B cell (primary cell): ENCODE measurements around the gene THBD.

Experiments
- CTCF ChIP-seq: fragments of 200-600 bp; IDR thresholded peaks from one replicate; pipeline ENCODE4 v1.8.0; 2022; ENCODE audit warnings: antibody characterized with exemption, mild to moderate bottlenecking
- EZH2 ChIP-seq: IDR thresholded peaks from 2 replicates; pipeline ENCODE4 v1.6.1; 2012; ENCODE audit warnings: borderline replicate concordance, low read depth, mild to moderate bottlenecking, moderate library complexity, low read length; ENCODE audit not compliant: insufficient read depth, poor library complexity, severe bottlenecking

- TF ChIP-seq CTCF, result no peak
- TF ChIP-seq EZH2, result no peak
These were observed 24.8 kb downstream of the THBD start for GRCh38 chr20:23024701-23025100.
